AG04449 (cell line): ENCODE results near the gene SLC25A24.
"Not testable (repeated sequence)": the region's sequence is repeated elsewhere in the genome, so short reads cannot be mapped to it uniquely, and the experiment has no call there.

Source experiments
- CTCF ChIA-PET: fragments of 350-600 bp; formaldehyde crosslinking; extraction: SDS; loops from one replicate; lab custom pipeline; 2021; ENCODE audit warnings: antibody characterized with exemption; lab: Yijun Ruan, JAX
- POLR2A ChIA-PET: fragments of 400-600, 350-600 bp; formaldehyde crosslinking; extraction: SDS; loops from one replicate; lab custom pipeline; 2020; ENCODE audit warnings: antibody characterized with exemption, inconsistent platforms; lab: Yijun Ruan, JAX
- DNase-seq: peaks from one replicate; pipeline ENCODE4 v3.0.0-alpha.2; 2010; ENCODE audit warnings: low read depth, low spot score
- H3K4me3 ChIP-seq: 2 replicates; pipeline ENCODE4 v1.5.1; 2011; ENCODE audit warnings: low read depth, mild to moderate bottlenecking, control low read depth, low read length
- CTCF ChIP-seq: IDR thresholded peaks from one replicate; pipeline ENCODE4 v1.5.1; 2011; ENCODE audit warnings: mild to moderate bottlenecking, moderate library complexity, low read length, control low read depth, inconsistent platforms; ENCODE audit not compliant: insufficient read depth; ENCODE audit errors: missing control alignments

Gene SLC25A24

GRCh38 chr1:108154314-108154713 lies 45.8 kb downstream of the SLC25A24 start:
- CTCF ChIA-PET, result interaction anchor here (0.7 kb wide), 1 partner anchor 373 kb away, joined by 3 read pairs; no protein-coding TSS in a partner anchor

GRCh38 chr1:108152782-108153222 lies 47.3 kb downstream of the SLC25A24 start:
- ChIA-PET POLR2A (no interaction called here), CTCF (interaction anchor here (2.0 kb wide), 1 partner anchor 28 kb away, joined by 7 read pairs; no protein-coding TSS in a partner anchor)
- no peak for DNase-seq
- no peak for TF ChIP-seq CTCF
- H3K4me3 ChIP-seq, result no peak overlapping the region

More at GRCh38 chr1:108154314-108154713, 45.8 kb downstream of the SLC25A24 start:
- POLR2A ChIA-PET, result no interaction called here
- no peak for TF ChIP-seq CTCF
- H3K4me3 ChIP-seq, result no peak overlapping the region
- DNase-seq, result no peak

- TF ChIP-seq CTCF, result no peak
- ChIA-PET CTCF (interaction anchor here (0.7 to 2.0 kb wide), 3 partner anchors 9 to 31 kb away, joined by 3 to 7 read pairs (median 4); no protein-coding TSS in a partner anchor), POLR2A (no interaction called here)
- H3K4me3 ChIP-seq, result no peak overlapping the region
- no peak for DNase-seq
Observed at GRCh38 chr1:108151548-108151947, 48.6 kb downstream of the SLC25A24 start.

- ChIA-PET CTCF (interaction anchor here (1.7 kb wide), 1 partner anchor 11 kb away, joined by 4 read pairs; no protein-coding TSS in a partner anchor), POLR2A (no interaction called here)
- DNase-seq, result no peak
- TF ChIP-seq CTCF, result no peak
- H3K4me3 ChIP-seq, result no peak overlapping the region
Observed at GRCh38 chr1:108149796-108150467, 50.2 kb downstream of the SLC25A24 start.

- CTCF ChIA-PET, DNase-seq, POLR2A ChIA-PET, H3K4me3 ChIP-seq: not testable (repeated sequence)
Observed at GRCh38 chr1:108144569-108144968, 55.6 kb downstream of the SLC25A24 start.

- no peak overlapping the region for H3K4me3 ChIP-seq
- CTCF ChIA-PET, result no interaction called here
- no peak for TF ChIP-seq CTCF
- POLR2A ChIA-PET, result no interaction called here
- DNase-seq, result no peak
Observed at GRCh38 chr1:108142773-108143394, 57.3 kb downstream of the SLC25A24 start.

GRCh38 chr1:108142258-108142657 lies 57.9 kb downstream of the SLC25A24 start:
- TF ChIP-seq CTCF, result no peak
- no peak overlapping the region for H3K4me3 ChIP-seq
- DNase-seq, result no peak
- ChIA-PET CTCF (no interaction called here), POLR2A (no interaction called here)
